CMK (cell line): ENCODE measurements around the gene DUSP23.

Experiments used
- DNase-seq: peaks from one replicate; pipeline ENCODE4 v3.0.0-alpha.2; 2010; ENCODE audit warnings: low read depth

DUSP23 gene

GRCh38 chr1:159780583-159781582 is at the start of gene DUSP23:
DUSP23 (plus strand) TSS chr1:159780962; CDS start chr1:159781101, 139 bp downstream.
- DNase-seq, result peak; percentile 98

DNA sequence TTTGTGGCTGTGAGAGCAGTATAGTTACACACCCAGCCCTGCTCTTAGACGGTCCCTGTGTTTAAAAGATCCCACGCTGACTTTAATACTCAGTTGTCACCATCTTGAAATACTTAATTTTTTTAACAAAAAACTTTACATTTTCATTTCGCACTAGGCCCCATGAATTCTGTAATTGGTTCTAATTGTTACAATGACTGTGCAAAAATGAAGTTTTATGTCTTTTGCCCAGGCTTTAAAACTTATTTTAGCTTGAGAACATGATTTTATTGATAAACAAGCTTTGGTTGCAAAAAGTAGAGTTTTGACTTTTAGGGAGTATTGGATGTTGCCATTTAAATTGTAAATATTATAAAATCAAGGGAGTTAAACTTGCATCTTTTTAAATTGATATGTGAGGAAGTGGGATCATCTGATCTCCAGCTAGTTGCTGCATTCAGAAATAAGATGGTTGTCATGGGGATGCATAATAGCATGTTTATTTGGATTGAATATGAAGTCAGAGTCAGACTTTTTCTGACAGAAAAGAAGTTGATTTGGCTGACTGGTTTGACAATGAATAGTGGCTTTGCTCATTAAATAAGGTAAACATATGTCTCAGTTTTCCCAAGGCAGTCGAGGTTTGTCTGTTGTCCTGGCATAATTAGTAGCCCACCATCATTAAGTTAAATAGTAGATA is 43.4 kb upstream of the DUSP23 start:
- DNase-seq, result no peak

DNA sequence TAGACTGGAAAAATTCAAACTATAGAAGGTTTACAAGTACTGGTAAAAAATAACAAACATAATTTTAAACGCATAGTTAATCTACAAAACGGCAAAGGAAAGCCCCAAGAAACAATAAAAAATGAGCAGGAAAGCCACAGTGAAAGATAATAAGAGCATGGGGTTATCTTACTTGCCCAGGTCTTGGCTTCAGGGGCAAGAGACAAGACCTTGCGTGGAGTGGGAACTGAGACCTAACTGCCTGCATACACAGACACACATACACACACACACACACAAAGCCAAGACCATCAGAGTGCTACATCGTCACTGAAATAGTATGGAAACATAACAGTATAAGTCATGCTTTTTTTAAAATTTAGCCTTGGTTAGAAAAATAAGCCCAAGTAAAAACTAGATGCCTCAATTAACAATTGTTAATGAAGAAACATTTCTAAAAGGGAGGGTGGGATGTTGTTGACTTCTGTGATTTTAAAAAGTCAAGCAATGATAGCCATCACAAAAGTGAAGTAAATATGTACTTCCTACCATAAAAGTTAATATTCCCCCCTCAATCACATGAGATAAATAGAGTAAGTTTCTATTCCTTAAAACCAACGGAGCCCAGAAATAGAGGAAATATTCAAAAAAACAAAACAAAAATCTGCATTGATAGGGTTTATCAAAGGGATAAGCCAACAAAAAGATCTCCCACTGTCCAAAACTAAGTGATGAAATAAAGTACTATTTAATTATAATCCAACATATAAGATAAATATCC is 36.9 kb upstream of the DUSP23 start:
- peak; percentile 57 for DNase-seq

DNA sequence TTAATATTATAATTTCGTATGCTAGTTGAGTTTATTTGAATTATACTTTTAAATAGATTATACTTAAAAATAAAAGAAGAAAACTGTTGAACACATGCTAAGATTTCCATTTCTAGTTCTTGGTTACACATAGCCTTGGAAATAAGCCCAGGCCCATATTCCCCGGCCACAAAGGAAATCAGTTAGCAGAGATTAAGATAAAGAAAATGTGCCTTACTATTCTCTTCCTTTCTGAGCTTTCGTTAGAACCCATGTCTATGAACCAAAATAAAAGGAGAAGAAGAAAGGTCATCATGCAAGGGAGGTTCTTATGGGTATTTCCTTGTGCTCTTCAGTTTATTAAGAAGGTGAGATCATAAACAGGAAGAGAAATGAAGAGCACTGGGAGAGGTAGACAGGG is 34.1 kb upstream of the DUSP23 start:
- DNase-seq, result peak; percentile 46

DNA sequence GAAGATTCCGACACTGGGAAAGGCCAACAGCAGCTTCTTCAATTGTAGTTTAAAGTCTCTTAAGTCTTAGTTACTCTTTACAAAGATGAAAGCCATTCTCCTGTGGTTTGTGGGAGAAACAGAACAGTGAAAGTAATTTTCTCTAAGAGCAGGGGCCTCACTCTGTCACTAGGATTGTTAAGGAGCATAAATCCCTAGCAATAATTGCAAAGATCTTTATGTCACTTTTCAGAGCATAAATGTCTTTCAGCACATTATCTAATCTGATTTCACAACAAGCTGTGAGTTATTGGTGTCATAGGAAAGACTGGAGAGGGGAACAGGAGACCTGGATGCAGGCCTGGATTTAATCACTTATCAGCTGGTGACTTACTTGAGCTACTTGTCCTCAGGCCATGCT is 32.4 kb upstream of the DUSP23 start:
- no peak for DNase-seq

DNA sequence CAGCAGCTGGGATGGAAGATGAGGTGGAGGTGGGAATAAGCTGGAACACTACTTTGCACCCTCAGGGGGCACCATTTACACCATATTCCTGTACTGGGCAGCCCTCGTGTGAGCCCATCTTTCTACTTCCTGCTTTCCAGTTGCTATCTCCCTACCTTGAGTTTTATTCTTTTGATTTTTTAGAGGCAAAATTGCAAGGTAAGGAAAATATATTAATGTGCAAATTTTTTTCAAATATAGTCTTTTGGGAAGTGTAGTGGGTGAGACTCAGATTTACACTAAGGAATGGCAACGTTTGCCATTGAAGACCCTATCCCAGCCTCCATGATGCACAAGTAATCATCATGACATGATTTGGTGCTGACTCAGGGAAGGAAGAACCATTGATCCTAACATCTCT is 31.1 kb upstream of the DUSP23 start:
- no peak for DNase-seq

GRCh38 chr1:159750621-159751020 is 30.1 kb upstream of the DUSP23 start:
- DNase-seq, result no peak

GRCh38 chr1:159751031-159751430 is 29.7 kb upstream of the DUSP23 start:
- DNase-seq, result no peak

- no peak for DNase-seq
Observed at GRCh38 chr1:159752135-159752580, 28.6 kb upstream of the DUSP23 start.

- DNase-seq, result no peak
Observed at GRCh38 chr1:159753386-159753785, 27.4 kb upstream of the DUSP23 start.

DNA sequence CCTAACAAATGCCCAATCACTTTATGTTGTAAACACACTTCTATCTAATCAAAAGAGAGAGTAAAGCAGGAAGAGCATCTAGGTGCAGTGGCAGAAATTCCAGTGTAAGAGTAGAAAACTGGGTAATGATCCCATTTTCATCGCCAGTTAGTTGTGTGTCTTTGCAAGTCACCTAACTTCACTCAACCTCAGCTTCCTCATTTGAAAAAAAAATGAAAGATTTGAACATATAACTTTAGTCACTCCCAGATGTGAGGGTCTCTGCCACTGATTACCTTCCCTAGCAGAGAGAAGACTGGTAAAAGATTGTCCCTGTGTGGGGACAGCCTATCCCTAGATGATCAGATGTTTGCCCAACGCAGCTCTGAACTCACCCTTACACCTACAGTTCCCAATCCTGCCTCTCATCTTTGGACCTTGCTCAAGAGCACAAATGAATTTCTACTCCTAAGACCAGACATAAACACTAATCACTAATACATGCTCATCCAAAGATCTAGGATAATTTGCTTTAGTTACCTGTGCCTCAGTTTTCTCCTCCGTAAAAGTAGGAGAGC is 25.2 kb upstream of the DUSP23 start:
- no peak for DNase-seq

- DNase-seq, result peak; percentile 15
Observed at GRCh38 chr1:159756397-159756796, 24.4 kb upstream of the DUSP23 start.

DNA sequence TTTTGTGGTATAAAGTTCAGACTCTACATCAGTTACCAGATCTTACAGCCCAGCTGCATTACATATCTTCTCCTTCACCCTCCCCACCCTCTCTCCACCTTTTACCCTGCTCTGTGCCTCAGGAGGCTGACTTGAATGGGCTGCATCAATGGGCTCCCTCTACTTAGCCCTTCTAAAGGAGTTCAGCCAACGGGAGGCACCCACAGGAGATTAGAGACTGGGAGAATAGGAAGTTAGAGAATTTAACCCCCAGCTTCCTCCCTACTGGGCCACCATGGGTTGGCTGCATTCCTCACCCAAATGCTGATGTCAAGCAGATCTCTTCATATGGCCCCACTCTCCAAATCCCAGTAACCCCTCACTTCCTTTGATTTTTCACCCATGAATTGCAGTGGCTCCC is 17.1 kb upstream of the DUSP23 start:
- DNase-seq, result peak; percentile 38

GRCh38 chr1:159765806-159766205 is 15.0 kb upstream of the DUSP23 start:
- no peak for DNase-seq

DNA sequence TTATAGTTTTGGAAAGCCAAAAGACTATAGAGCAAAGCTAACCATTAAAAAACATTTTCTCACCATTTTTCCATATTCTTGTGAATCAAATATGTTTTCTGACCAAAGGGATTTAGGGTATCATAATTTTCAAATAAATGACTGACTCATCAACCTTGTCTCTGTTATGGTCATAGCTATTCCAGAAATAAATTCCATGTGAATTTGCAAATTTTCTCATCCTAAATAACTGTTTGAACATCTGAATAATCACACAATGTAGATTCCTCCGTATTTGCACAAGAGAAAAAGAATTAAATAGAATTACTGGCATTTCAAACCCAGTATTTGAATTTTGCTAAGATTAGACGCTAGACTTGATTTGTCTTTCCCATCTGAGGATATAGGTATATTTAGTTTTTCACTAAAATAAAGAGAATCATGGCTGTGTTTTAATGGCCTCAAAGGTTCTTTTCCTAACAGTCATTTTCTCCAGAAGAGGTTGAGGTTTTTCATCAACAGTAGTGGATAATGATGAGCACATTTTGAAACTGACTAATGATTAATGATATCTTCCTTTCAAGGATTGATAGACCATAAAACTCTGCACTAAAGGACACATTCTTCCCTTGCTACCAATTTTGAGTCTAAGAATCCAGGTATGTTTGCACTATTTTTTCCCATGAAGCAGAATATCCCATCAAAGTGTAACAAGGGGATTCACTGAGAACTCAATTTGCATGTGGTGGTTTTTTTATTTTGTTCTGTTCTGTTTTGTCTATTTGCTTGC is 9.5 kb upstream of the DUSP23 start:
- no peak for DNase-seq

DNA sequence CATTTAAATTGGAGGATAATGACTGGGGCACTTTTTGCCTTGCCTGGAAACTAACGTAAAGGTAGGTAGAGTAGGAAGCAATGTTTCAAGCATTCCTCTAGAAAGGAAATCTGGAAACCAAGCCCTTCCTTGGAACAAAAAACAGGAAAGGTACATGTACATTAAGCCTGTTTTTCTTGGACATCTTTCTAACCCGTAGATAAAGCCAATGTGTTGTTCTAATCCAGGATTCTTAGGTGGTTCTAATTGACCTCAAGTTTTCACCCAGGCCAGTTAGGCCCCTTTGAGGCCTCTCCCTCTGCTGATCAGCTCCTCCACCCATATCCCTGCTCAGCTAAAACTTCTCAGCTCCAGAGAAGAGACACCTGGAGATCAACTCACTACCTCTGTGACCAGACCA is 6.3 kb upstream of the DUSP23 start:
- no peak for DNase-seq

DNA sequence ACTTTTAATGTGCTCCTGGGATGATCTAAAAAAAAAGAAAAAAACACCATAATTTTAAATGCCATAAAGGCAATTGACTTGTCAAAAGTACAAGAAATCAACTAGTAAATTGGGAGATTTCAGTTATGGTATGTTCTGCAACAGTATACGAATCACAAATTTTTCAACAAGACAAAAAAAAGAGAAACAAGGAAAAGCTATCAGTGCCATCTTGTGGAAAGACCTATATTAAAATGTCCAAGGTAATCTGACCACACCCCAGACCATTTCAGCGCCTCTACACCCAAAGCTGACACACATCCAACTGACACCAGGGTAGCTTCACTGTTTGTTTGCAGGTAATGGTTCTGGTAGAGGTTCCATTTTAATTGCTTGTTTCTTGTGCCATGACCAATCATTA is 5.0 kb upstream of the DUSP23 start:
- DNase-seq, result no peak

GRCh38 chr1:159778266-159778665 is 2.5 kb upstream of the DUSP23 start:
- no peak for DNase-seq

DNA sequence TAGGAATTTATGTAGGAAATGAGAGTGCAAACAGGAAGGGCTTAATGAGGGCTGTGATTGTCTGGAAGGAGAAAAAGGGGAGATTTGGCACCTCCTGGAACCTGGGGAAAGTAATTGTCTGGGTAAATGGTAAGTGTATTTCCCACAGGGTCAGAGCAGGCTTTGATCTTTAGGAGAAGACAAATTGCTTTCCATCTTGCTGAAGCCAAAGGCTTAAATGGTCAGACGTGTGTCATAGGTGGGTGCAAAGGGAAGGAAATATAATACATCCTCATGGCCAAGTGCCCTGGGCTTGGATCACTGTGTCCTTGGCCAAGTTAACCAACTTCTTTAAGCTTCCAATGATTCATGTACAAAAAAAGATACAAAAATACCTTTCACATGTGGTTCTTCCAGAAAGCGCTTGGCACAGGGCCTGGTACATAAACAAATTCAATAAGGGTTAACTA is 1.3 kb upstream of the DUSP23 start:
- DNase-seq, result no peak

DNA sequence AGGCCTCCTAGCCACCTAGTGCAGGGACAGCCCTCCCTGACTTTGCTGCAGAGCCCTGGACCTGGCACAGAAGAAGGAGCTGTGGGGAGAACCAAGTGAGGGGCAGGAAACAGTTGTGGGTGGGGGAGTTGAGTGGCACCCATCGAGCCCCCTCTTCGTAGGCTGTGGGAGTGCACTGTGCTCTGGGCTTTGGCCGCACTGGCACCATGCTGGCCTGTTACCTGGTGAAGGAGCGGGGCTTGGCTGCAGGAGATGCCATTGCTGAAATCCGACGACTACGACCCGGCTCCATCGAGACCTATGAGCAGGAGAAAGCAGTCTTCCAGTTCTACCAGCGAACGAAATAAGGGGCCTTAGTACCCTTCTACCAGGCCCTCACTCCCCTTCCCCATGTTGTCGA is 1.2 kb downstream of the DUSP23 start:
- no peak for DNase-seq

- DNase-seq, result no peak
Observed at GRCh38 chr1:159783724-159784123, 3.0 kb downstream of the DUSP23 start.
